Amygdala (tissue), 56 donors: ENCODE measurements around the gene FCMR.

Source experiments
- DNase-seq, 56 donors: peaks; one replicate each; lab custom pipeline; 2025; lab: John Stamatoyannopoulos, UW

Gene FCMR

GRCh38 chr1:206903687-206904086 lies 18.1 kb downstream of the FCMR start:
- DNase-seq, result no peak

GRCh38 chr1:206902702-206903101 lies 19.0 kb downstream of the FCMR start:
- DNase-seq, result no peak

GRCh38 chr1:206901944-206902343 lies 19.8 kb downstream of the FCMR start:
- no peak for DNase-seq

- no peak for DNase-seq
These were observed 21.6 kb downstream of the FCMR start for GRCh38 chr1:206900149-206900548.

- no peak for DNase-seq
These were observed 22.0 kb downstream of the FCMR start for GRCh38 chr1:206899717-206900116.

- DNase-seq, result no peak
These were observed 22.8 kb downstream of the FCMR start for GRCh38 chr1:206898915-206899431.

- no peak for DNase-seq
These were observed 23.4 kb downstream of the FCMR start for GRCh38 chr1:206898089-206898914.

- DNase-seq, result no peak
These were observed 24.6 kb downstream of the FCMR start, which contains the start of gene IL24 for GRCh38 chr1:206897175-206897574. Gene IL24, plus strand, starts transcription at chr1:206897443. Its CDS starts 390 bp downstream, at chr1:206897833.

GRCh38 chr1:206896261-206896660 lies 25.5 kb downstream of the FCMR start:
- no peak for DNase-seq

- no peak for DNase-seq
These were observed 25.9 kb downstream of the FCMR start for GRCh38 chr1:206895837-206896242.

- DNase-seq, result no peak
These were observed 26.4 kb downstream of the FCMR start for GRCh38 chr1:206895325-206895724.

- no peak for DNase-seq
These were observed 28.4 kb downstream of the FCMR start for GRCh38 chr1:206893380-206893779.

- no peak for DNase-seq
These were observed 29.3 kb downstream of the FCMR start for GRCh38 chr1:206892351-206892984.

GRCh38 chr1:206891412-206891811 lies 30.3 kb downstream of the FCMR start:
- no peak for DNase-seq

GRCh38 chr1:206890125-206891060 lies 31.3 kb downstream of the FCMR start:
- no peak for DNase-seq

GRCh38 chr1:206887701-206888100 lies 34.0 kb downstream of the FCMR start:
- no peak for DNase-seq

GRCh38 chr1:206886831-206887230 lies 34.9 kb downstream of the FCMR start:
- DNase-seq, result no peak

GRCh38 chr1:206885341-206886060 lies 36.2 kb downstream of the FCMR start:
- DNase-seq, result no peak

- DNase-seq, result no peak
These were observed 37.9 kb downstream of the FCMR start for GRCh38 chr1:206883876-206884275.

- DNase-seq, result no peak
These were observed 38.6 kb downstream of the FCMR start for GRCh38 chr1:206883160-206883559.
